ENCODE data around the gene MINDY4. TPM values are rescaled to one million over a fixed set of nuclear protein-coding genes. Genes with fewer than 3 reads are reported as not detected.

The MINDY4 gene
- total and polyA plus RNA-seq, 2 of the 8 experiments (the other 6 are each of a cell fraction or from before 2014, with no cell fraction given) = 1.3 to 3.6 TPM

DNA sequence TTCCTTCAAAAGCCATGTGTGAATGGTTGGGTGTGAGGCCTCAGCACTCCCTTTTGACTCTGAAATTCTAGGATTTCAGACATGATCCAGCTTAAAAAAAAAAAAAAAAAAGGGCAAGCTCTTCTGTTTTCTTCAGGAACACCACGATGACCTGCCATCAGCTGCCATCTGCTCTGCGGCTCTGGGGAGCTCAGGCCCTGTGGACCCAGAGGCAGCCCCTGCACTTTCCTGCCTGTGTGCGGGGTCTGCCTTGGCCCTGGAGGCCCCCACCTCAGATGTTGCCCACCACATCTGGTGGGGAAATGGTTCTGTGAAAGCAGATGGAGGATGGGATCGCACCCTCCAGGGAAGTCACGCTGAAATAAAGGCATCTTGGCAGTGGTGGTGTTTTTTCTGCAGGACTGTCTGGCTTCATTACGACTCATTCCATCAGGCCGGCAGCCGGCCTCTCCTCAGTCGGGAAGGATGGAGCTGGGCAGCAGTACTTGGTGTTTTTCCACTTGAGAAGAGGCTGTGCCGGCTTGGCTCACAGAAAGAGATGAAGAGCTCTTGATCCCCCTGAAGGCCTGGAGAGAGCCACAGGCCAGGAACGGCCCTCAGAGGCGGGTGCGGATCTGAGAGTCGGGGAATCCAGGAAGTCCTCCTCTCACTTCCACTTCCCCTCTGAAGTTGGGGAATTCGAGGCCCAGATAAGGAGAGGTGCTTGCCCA is 74.4 kb downstream of the MINDY4 start (continued):
- TF ChIP-seq RFX5 (IDR thresholded peaks at IDR 0.05; ENCODE audit: borderline replicate concordance, low read depth, low read length) = no peak
- TF ChIP-seq HDAC2 (IDR thresholded peaks at IDR 0.05; ENCODE audit: borderline replicate concordance in 1 of 2, low read depth in 2 of 2, low read length in 2 of 2) = no peak
- no peak for TF ChIP-seq SP1 (IDR thresholded peaks at IDR 0.05; ENCODE audit: low read depth, low read length)

Data from H1 (cell line).